C4-2B (cell line): ENCODE data around the gene TSPAN15.

Experiments
- H3K27ac ChIP-seq: fragments of 450-650 bp; 2 replicates; pipeline ENCODE4 v1.5.1; 2017
- ZFX ChIP-seq: fragments of 450-650 bp; IDR thresholded peaks from 2 replicates; pipeline ENCODE4 v1.6.1; 2017
- TF ChIP-seq, protein P1 (sequence below): fragments of 450-650 bp; conservative IDR thresholded peaks from 2 replicates; pipeline ENCODE4 v1.5.1; 2017; ENCODE audit warnings: mild to moderate bottlenecking

Gene TSPAN15

GRCh38 chr10:69406816-69407580 lies 44.3 kb upstream of the TSPAN15 start:
- no peak overlapping the region for H3K27ac ChIP-seq
- TF ChIP-seq, protein P1, sequence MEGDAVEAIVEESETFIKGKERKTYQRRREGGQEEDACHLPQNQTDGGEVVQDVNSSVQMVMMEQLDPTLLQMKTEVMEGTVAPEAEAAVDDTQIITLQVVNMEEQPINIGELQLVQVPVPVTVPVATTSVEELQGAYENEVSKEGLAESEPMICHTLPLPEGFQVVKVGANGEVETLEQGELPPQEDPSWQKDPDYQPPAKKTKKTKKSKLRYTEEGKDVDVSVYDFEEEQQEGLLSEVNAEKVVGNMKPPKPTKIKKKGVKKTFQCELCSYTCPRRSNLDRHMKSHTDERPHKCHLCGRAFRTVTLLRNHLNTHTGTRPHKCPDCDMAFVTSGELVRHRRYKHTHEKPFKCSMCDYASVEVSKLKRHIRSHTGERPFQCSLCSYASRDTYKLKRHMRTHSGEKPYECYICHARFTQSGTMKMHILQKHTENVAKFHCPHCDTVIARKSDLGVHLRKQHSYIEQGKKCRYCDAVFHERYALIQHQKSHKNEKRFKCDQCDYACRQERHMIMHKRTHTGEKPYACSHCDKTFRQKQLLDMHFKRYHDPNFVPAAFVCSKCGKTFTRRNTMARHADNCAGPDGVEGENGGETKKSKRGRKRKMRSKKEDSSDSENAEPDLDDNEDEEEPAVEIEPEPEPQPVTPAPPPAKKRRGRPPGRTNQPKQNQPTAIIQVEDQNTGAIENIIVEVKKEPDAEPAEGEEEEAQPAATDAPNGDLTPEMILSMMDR, result no peak
- no peak for TF ChIP-seq ZFX

DNA sequence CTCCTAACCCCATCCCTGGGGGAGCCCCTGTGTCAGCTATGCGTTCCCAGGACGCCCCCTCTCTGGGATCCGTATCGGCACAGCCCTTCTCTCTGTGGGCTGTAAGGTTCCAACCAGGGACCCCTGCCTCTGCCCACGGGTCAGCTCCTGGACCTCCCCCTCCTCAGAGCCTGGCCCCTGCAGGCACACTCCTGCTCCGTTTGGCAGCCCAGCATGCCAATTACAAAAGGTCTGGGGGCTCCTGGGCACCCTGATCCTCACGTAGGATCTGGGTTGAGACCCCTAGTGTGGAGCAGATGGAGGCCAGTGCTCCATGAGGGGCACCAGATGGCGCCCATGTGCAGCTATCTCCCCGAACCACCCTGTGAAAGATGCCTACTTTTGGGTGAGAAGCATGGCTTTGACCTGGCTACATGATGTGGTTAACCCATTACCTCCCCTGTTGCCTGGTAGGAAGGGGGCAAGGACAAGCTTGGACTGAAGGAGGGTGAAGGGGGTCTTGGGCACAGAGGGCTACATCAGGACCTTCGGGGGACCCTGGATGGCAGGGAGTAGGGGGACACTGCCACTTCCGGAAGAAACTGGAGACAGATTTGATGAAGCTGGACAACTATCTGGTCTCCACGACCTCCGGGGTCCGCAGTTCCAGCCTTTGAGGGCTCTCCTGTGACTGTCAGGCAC lies 43.5 kb upstream of the TSPAN15 start:
- TF ChIP-seq, protein P1, result no peak
- TF ChIP-seq ZFX, result no peak
- H3K27ac ChIP-seq, result no peak overlapping the region

DNA sequence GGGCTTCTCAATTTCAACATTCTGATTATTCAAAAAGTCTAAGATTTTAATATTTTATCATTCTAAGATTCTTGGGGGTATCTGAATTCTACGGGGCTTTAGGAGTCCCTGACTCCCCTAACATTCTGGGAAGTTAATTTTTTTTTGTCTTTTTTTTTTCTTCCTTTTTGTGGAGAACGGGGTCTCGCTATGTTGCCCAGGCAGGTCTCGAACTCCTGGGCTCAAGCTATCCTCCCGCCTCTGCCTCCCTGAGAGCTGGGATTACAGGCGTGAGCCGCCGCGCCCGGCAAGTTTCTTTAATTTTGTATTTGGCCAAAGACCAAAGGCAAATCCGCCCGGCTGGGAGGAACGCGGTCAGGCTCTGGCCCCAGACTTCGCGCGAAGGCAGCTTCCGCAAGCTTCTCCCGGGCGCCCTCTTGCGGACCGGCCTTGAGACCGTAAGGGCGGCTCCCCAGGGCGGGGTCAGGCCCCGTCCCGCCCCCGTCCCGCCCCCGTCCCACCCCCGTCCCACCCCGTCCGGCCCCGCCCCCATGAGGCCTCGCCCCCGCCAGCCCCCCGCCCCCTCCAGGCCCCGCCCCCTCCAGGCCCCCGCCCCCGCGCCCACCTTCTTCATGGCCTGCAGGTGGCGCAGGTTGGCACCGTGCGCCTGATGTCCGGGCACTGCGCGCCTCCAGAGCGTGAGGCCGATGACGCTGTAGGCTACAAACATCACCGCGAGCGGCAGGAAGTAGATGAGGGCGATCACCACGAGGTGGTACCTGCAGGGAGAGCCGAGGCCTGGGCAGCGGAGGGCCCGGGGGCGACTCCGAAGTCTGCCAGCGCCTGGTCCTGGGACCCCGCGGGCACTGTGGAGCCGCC lies 42.7 kb upstream of the TSPAN15 start:
- no peak for TF ChIP-seq ZFX
- TF ChIP-seq, protein P1, result peak; percentile 85
- peak overlapping the region; percentile 83 for H3K27ac ChIP-seq

- peak overlapping the region; percentile 83 for H3K27ac ChIP-seq
- TF ChIP-seq ZFX, result peak; percentile 49; the same call in 1 of the 2 replicates
- TF ChIP-seq, protein P1, result no peak
Measured at GRCh38 chr10:69409176-69409495, 42.1 kb upstream of the TSPAN15 start.

GRCh38 chr10:69409968-69410367 lies 41.3 kb upstream of the TSPAN15 start:
- H3K27ac ChIP-seq, result no peak overlapping the region
- TF ChIP-seq, protein P1, result no peak
- no peak for TF ChIP-seq ZFX

DNA sequence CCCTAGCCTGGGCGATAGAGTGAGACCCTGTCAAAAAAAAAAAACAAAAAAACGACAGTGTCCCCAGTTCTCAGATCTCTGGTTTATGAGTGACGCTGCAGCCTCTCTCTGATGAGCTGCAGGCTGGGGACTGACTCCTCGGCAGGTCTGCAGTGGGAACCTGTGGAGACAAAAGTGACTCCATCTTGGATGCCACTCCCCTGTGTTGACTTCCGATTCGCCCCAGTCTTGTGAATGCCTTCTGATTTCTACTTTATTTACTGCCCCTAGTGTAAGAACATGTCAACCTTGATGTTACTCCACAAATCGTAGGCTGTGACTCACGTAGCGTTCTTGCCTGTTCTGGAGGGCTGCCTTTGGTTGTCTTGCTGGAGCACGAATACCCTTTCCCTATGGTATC lies 40.8 kb upstream of the TSPAN15 start:
- no peak for TF ChIP-seq ZFX
- TF ChIP-seq, protein P1, result no peak
- H3K27ac ChIP-seq, result no peak overlapping the region

DNA sequence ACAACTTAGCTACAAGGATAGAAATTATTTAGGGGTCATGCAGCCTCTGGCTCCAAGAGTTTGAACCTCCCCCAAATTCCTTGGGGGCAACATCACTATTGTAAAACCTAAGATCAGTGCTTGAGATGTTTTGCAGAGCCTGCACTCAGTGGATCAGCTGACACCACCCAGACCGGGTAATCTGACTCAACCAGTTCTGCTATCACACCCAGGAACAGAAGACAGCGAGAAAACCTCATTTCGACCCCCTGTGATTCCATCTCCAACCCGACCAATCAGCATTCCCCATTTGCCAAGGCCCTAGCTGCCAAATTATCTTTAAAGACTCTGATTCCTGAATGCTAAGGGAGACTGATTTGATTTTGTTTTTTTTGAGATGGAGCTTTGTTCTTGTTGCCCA lies 39.8 kb upstream of the TSPAN15 start:
- TF ChIP-seq ZFX, result no peak
- TF ChIP-seq, protein P1, result no peak
- H3K27ac ChIP-seq, result no peak overlapping the region
